Brain microvascular endothelial cell (primary cell): Measurements from ENCODE around the gene COL23A1.

Experiments
- DNase-seq: peaks from one replicate; pipeline ENCODE4 v3.0.0-alpha.2; 2020
- H3K27ac ChIP-seq: fragments of 250-450 bp; sonication (Bioruptor Pico); 2 replicates; pipeline ENCODE4 v1.5.1; 2020; ENCODE audit warnings: mild to moderate bottlenecking, moderate library complexity
- H3K27me3 ChIP-seq: fragments of 250-450 bp; sonication (Bioruptor Pico); replicated peaks from 2 replicates; pipeline ENCODE4 v1.5.1; 2020; ENCODE audit warnings: mild to moderate bottlenecking
- H3K36me3 ChIP-seq: fragments of 250-450 bp; sonication (Bioruptor Pico); replicated peaks from 2 replicates; pipeline ENCODE4 v1.5.1; 2020; ENCODE audit warnings: mild to moderate bottlenecking
- H3K4me3 ChIP-seq: 2 replicates; pipeline ENCODE4 v1.5.1; 2011; ENCODE audit warnings: low read depth, mild to moderate bottlenecking, control low read depth, low read length, moderate library complexity
- CTCF ChIP-seq: IDR thresholded peaks from 2 replicates; pipeline ENCODE4 v1.5.1; 2011; ENCODE audit warnings: low read depth, mild to moderate bottlenecking, moderate library complexity, low read length, control low read depth, inconsistent platforms; ENCODE audit errors: missing control alignments
- in situ Hi-C: cut with HindIII; loops from 2 replicates; pipeline ENCODE4 v1.10.0; 2017; ENCODE audit warnings: low sequenced_read_pairs, low pct_ligation_motif_present

COL23A1 gene

GRCh38 chr5:178252258-178252657, 337.9 kb downstream of the COL23A1 start:
- Histone ChIP-seq H3K4me3 (no peak overlapping the region), H3K36me3 (no peaks in the 10 kb centered on the region), H3K27me3 (no peaks in the 10 kb centered on the region), H3K27ac (no peak overlapping the region)
- no peak for DNase-seq
- in situ Hi-C loops: no loop called here
- TF ChIP-seq CTCF: no peak

- no peak overlapping the region for H3K4me3 ChIP-seq
- no peak overlapping the region for H3K27ac ChIP-seq
- no peak for TF ChIP-seq CTCF
- no peaks in the 10 kb centered on the region for H3K36me3 ChIP-seq
- no peaks in the 10 kb centered on the region for H3K27me3 ChIP-seq
- in situ Hi-C loops: no loop called here
- DNase-seq: no peak
Measured at GRCh38 chr5:178250263-178250662, 339.9 kb downstream of the COL23A1 start.

- H3K27ac ChIP-seq: no peak overlapping the region
- no peak overlapping the region for H3K4me3 ChIP-seq
- no peaks in the 10 kb centered on the region for H3K36me3 ChIP-seq
- DNase-seq: no peak
- no peaks in the 10 kb centered on the region for H3K27me3 ChIP-seq
- TF ChIP-seq CTCF: no peak
- in situ Hi-C loops: no loop called here
Measured at GRCh38 chr5:178249191-178249989, 340.8 kb downstream of the COL23A1 start.

GRCh38 chr5:178248750-178249149, 341.4 kb downstream of the COL23A1 start:
- Histone ChIP-seq H3K36me3 (no peaks in the 10 kb centered on the region), H3K4me3 (no peak overlapping the region), H3K27ac (no peak overlapping the region), H3K27me3 (no peaks in the 10 kb centered on the region)
- DNase-seq: no peak
- no peak for TF ChIP-seq CTCF
- in situ Hi-C loops: no loop called here

- in situ Hi-C loops: no loop called here
- Histone ChIP-seq H3K27ac (no peak overlapping the region), H3K4me3 (no peak overlapping the region), H3K36me3 (no peaks in the 10 kb centered on the region), H3K27me3 (no peaks in the 10 kb centered on the region)
- DNase-seq: no peak
- no peak for TF ChIP-seq CTCF
Measured at GRCh38 chr5:178247481-178248456, 342.4 kb downstream of the COL23A1 start.
